Astrocyte (in vitro differentiated cells and primary cell): Measurements from ENCODE around the gene PJA1. TPM values are rescaled to one million over a fixed set of nuclear protein-coding genes. Genes with fewer than 3 reads are reported as not detected.

ENCODE experiments used
- DNase-seq: peaks from one replicate; pipeline ENCODE4 v3.0.0-alpha.2; 2010; ENCODE audit warnings: low read depth
- FAIRE-seq: peaks from 2 replicates; lab custom pipeline; 2011; peaks lifted over from hg19 to GRCh38; lab: Jason Lieb, UNC
- H2AFZ ChIP-seq: 2 replicates; pipeline ENCODE4 v1.6.0; 2012; ENCODE audit warnings: low read depth, low read length, inconsistent platforms
- H3K27ac ChIP-seq: 2 replicates; pipeline ENCODE4 v1.5.1; 2011; ENCODE audit warnings: low read depth, low read length, inconsistent platforms
- H3K27me3 ChIP-seq: 2 replicates; pipeline ENCODE4 v1.6.0; 2011; ENCODE audit warnings: low read length, inconsistent platforms; ENCODE audit not compliant: insufficient read depth
- H3K36me3 ChIP-seq: 2 replicates; pipeline ENCODE4 v1.5.1; 2011; ENCODE audit warnings: low read length, inconsistent platforms; ENCODE audit not compliant: insufficient read depth
- H3K4me1 ChIP-seq: 2 replicates; pipeline ENCODE4 v1.5.1; 2011; ENCODE audit warnings: low read length, inconsistent platforms; ENCODE audit not compliant: insufficient read depth
- H3K4me2 ChIP-seq: 2 replicates; pipeline ENCODE4 v1.6.0; 2012; ENCODE audit warnings: low read length, inconsistent platforms
- H3K4me3 ChIP-seq: 2 replicates; pipeline ENCODE4 v1.5.1; 2011; ENCODE audit warnings: low read depth, mild to moderate bottlenecking, low read length, inconsistent platforms; ENCODE audit not compliant: insufficient read depth
- H3K79me2 ChIP-seq: 2 replicates; pipeline ENCODE4 v1.6.0; 2012; ENCODE audit warnings: mild to moderate bottlenecking, low read length, inconsistent platforms; ENCODE audit not compliant: insufficient read depth
- H3K9ac ChIP-seq: 2 replicates; pipeline ENCODE4 v1.6.0; 2012; ENCODE audit warnings: mild to moderate bottlenecking, low read length, inconsistent platforms
- H3K9me3 ChIP-seq: 2 replicates; pipeline ENCODE4 v1.5.1; 2012; ENCODE audit warnings: low read depth, mild to moderate bottlenecking, low read length, inconsistent platforms; ENCODE audit not compliant: insufficient read depth
- H4K20me1 ChIP-seq: 2 replicates; pipeline ENCODE4 v1.6.0; 2012; ENCODE audit warnings: low read length, inconsistent platforms; ENCODE audit not compliant: insufficient read depth
- H3K27ac Mint-ChIP-seq: one replicate; pipeline ENCODE4 v1.8.0; 2021; ENCODE audit warnings: mild to moderate bottlenecking, mixed read lengths; ENCODE audit not compliant: unreplicated experiment
- H3K27me3 Mint-ChIP-seq: one replicate; pipeline ENCODE4 v1.8.0; 2021; ENCODE audit warnings: low read depth, mixed read lengths; ENCODE audit not compliant: unreplicated experiment
- H3K36me3 Mint-ChIP-seq: one replicate; pipeline ENCODE4 v1.8.0; 2021; ENCODE audit warnings: low read depth, mixed read lengths; ENCODE audit not compliant: unreplicated experiment
- H3K4me1 Mint-ChIP-seq: one replicate; pipeline ENCODE4 v1.8.0; 2021; ENCODE audit warnings: low read depth, mixed read lengths; ENCODE audit not compliant: unreplicated experiment
- H3K4me3 Mint-ChIP-seq: one replicate; pipeline ENCODE4 v1.8.0; 2021; ENCODE audit warnings: mild to moderate bottlenecking, moderate library complexity, mixed read lengths; ENCODE audit not compliant: unreplicated experiment
- H3K9me3 Mint-ChIP-seq: one replicate; pipeline ENCODE4 v1.8.0; 2021; ENCODE audit warnings: mild to moderate bottlenecking, mixed read lengths; ENCODE audit not compliant: unreplicated experiment
- EZH2 ChIP-seq: IDR thresholded peaks from 2 replicates; pipeline ENCODE4 v1.6.1; 2012; ENCODE audit warnings: mild to moderate bottlenecking, low read length, inconsistent platforms; ENCODE audit not compliant: insufficient read depth
- total RNA-seq: library from RNA; stranded (reverse); gene quantifications from 2 replicates; pipeline ENCODE4 v1.2.1, GENCODE V29; 2021
- TF ChIP-seq, protein P1 (sequence below): IDR thresholded peaks from 2 replicates; pipeline ENCODE4 v1.5.1; 2011; ENCODE audit warnings: low read depth, mild to moderate bottlenecking, inconsistent platforms, low read length, moderate library complexity; ENCODE audit not compliant: insufficient read depth

The PJA1 gene
- total RNA-seq, 1 donor from 2014 or later = 28.9 TPM

DNA sequence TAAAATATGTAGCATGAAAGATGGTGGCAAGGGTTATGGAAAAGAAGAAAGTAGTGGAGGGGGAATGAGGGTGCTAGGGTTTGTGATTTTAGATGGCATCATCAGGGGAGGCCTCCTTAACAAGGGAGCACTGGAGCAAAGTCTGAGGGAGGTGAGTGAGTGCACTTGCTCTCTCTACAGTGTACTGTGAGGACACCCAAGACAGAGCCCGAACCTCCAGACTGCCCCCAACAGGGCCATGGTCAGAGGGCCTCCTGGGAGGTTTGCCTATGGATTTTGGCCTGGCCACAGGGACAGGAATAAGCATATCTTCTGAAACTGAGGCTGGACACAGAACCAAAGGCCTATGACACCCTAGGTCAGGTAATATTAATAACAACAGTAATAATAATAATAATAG lies 21.4 kb upstream of the PJA1 start:
- FAIRE-seq (no peak), DNase-seq (no peak)
- H3K9ac ChIP-seq = no peak overlapping the region
- H3K27me3 ChIP-seq = no peaks in the 10 kb centered on the region
- H3K79me2 ChIP-seq = no peaks in the 10 kb centered on the region
- no peak for TF ChIP-seq EZH2
- TF ChIP-seq, protein P1, sequence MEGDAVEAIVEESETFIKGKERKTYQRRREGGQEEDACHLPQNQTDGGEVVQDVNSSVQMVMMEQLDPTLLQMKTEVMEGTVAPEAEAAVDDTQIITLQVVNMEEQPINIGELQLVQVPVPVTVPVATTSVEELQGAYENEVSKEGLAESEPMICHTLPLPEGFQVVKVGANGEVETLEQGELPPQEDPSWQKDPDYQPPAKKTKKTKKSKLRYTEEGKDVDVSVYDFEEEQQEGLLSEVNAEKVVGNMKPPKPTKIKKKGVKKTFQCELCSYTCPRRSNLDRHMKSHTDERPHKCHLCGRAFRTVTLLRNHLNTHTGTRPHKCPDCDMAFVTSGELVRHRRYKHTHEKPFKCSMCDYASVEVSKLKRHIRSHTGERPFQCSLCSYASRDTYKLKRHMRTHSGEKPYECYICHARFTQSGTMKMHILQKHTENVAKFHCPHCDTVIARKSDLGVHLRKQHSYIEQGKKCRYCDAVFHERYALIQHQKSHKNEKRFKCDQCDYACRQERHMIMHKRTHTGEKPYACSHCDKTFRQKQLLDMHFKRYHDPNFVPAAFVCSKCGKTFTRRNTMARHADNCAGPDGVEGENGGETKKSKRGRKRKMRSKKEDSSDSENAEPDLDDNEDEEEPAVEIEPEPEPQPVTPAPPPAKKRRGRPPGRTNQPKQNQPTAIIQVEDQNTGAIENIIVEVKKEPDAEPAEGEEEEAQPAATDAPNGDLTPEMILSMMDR = no peak
- H3K27ac ChIP-seq = no peak overlapping the region
- H3K4me3 ChIP-seq = no peak overlapping the region
- Mint-ChIP-seq H3K4me3 (no peak overlapping the region), H3K4me1 (no peaks in the 10 kb centered on the region), H3K27me3 (peaks cover 5% of the 10 kb centered on the region), H3K9me3 (no peaks in the 10 kb centered on the region), H3K36me3 (no peaks in the 10 kb centered on the region), H3K27ac (no peak overlapping the region)
- no peak overlapping the region for H2AFZ ChIP-seq
- no peaks in the 10 kb centered on the region for H3K36me3 ChIP-seq
- no peaks in the 10 kb centered on the region for H3K9me3 ChIP-seq
- H3K4me1 ChIP-seq = no peaks in the 10 kb centered on the region
- H4K20me1 ChIP-seq = no peaks in the 10 kb centered on the region
- H3K4me2 ChIP-seq = no peak overlapping the region

DNA sequence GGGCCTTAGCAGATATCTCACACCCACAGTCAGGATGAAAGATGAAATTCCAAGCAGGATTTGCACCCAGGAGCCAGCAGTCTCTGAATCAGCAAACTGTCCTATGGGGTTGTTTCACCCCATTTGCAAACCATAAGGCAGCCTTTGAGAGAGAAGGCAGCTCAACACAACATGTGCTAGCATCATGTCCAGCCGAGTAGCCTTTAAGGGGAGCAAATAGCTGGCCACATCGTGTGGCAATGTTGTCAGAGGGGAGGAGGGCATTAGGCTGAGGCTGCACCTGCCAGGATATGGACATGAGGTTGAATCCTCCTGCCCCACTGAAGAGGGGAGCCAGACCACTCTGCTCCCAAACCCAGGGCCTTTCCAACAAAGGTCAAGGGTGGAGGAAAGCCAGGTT lies 20.6 kb upstream of the PJA1 start:
- Histone ChIP-seq H3K27me3 (no peaks in the 10 kb centered on the region), H3K4me1 (no peaks in the 10 kb centered on the region), H3K79me2 (no peaks in the 10 kb centered on the region), H3K4me2 (no peak overlapping the region), H2AFZ (no peak overlapping the region), H3K36me3 (no peaks in the 10 kb centered on the region), H3K4me3 (no peak overlapping the region), H3K9me3 (no peaks in the 10 kb centered on the region), H3K27ac (no peak overlapping the region), H3K9ac (no peak overlapping the region), H4K20me1 (no peaks in the 10 kb centered on the region)
- peaks cover 8% of the 10 kb centered on the region for H3K27me3 Mint-ChIP-seq
- FAIRE-seq = no peak
- H3K27ac Mint-ChIP-seq = no peak overlapping the region
- H3K9me3 Mint-ChIP-seq = no peaks in the 10 kb centered on the region
- TF ChIP-seq, protein P1 = no peak
- TF ChIP-seq EZH2 = no peak
- no peak overlapping the region for H3K4me3 Mint-ChIP-seq
- no peaks in the 10 kb centered on the region for H3K4me1 Mint-ChIP-seq
- no peaks in the 10 kb centered on the region for H3K36me3 Mint-ChIP-seq
- DNase-seq = no peak

DNA sequence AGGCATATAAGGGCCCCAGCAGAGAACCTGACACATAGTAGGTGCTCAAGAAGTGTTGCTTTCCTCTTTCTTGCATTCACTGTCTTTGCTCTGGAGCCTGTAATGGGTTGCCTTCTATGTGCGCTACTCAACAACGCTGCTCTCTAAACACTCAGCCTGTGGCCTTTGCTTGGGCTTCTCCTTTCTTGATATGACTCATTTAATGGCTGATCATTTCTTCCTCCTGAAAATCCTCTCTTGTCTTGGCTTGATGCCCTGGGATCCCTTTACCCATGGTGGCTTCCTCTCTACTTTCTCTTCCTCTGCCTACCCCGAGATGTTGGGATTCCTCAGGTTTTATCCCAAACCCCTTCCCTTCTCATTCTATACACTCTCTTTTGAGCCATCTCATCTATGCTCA lies 19.9 kb upstream of the PJA1 start:
- Histone ChIP-seq H3K36me3 (no peaks in the 10 kb centered on the region), H3K4me3 (no peak overlapping the region), H3K79me2 (no peaks in the 10 kb centered on the region), H3K4me1 (no peaks in the 10 kb centered on the region), H3K9ac (no peak overlapping the region), H3K4me2 (no peak overlapping the region), H2AFZ (no peak overlapping the region), H4K20me1 (no peaks in the 10 kb centered on the region), H3K9me3 (no peaks in the 10 kb centered on the region), H3K27me3 (peaks cover 2% of the 10 kb centered on the region), H3K27ac (no peak overlapping the region)
- FAIRE-seq (peak; percentile 82), DNase-seq (no peak)
- H3K9me3 Mint-ChIP-seq = no peaks in the 10 kb centered on the region
- H3K36me3 Mint-ChIP-seq = no peaks in the 10 kb centered on the region
- TF ChIP-seq EZH2 = no peak
- TF ChIP-seq, protein P1 = no peak
- H3K4me3 Mint-ChIP-seq = no peak overlapping the region
- H3K27me3 Mint-ChIP-seq = peaks cover 12% of the 10 kb centered on the region
- H3K27ac Mint-ChIP-seq = no peak overlapping the region
- H3K4me1 Mint-ChIP-seq = no peaks in the 10 kb centered on the region
